ENCODE data around the gene LRR1. TPM values are rescaled to one million over a fixed set of nuclear protein-coding genes. Genes with fewer than 3 reads are reported as not detected.
"Not testable (repeated sequence)": the region's sequence is repeated elsewhere in the genome, so short reads cannot be mapped to it uniquely, and the experiment has no call there.

Gene LRR1
- total and polyA plus RNA-seq, 9 of the 15 experiments (the other 6 are each of a cell fraction or from before 2014, with no cell fraction given), result 26.5 to 58.1 (median 31.8) TPM

DNA sequence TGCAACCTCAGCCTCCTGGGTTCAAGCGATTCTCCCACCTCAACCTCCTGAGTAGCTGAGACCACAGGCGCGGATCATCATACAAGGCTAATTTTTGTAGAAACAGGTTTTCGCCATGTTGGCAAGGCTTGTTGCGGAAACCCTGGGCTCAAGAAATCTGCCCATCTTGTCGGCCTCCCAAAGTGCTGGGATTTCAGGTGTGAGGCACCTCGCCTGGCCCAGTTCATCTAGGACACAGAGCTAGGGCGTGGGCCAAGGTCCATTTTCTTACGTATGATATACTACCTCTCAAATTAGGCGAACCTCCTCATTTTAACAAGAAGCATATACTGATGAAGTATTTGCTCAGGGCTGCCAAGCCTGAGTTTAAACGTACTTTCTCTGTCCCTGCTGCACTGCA, 14.7 kb upstream of the LRR1 start (continued):
- TF ChIP-seq, protein P1, sequence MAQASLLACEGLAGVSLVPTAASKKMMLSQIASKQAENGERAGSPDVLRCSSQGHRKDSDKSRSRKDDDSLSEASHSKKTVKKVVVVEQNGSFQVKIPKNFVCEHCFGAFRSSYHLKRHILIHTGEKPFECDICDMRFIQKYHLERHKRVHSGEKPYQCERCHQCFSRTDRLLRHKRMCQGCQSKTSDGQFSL (CRISPR knock-in tag; IDR thresholded peaks at IDR 0.05), result no peak
- TF ChIP-seq, protein P1 (tag; IDR thresholded peaks at IDR 0.05), result no peak
- TF ChIP-seq ZNF280A (IDR thresholded peaks at IDR 0.05; ENCODE audit: low read depth, partially characterized antibody) (no peak), POLR2G (IDR thresholded peaks at IDR 0.05; ENCODE audit: low read depth, low read length) (peak; percentile 44; the same call in 1 of the 2 replicates)

GRCh38 chr14:49584981-49585640, 13.6 kb upstream of the LRR1 start:
- peak overlapping the region; percentile 82 for H3K4me3 ChIP-seq
- peaks cover 12% of the 10 kb centered on the region in 2 experiments; a peak in 4 of 5 replicates for H3K4me1 ChIP-seq (replicated peaks in 1 of 2; ENCODE audit: control insufficient read depth in 2 of 2, insufficient read depth in 2 of 2, low read length in 2 of 2)
- intact Hi-C loops (cut with micrococcal nuclease), result loop anchor here (5.0 kb wide), 2 partner anchors 37 to 267 kb away; partner anchors contain the start of genes MGAT2, NEMF and RPL36AL
- H3K9me1 ChIP-seq (ENCODE audit: control insufficient read depth, insufficient read depth, low read length); FAIRE-seq; CTCF ChIA-PET (ENCODE audit: low intra/inter-chr PET ratio); H3K27me3 ChIP-seq (ENCODE audit: control insufficient read depth in 2 of 2, insufficient read depth in 2 of 2, low read length in 2 of 2); H2AFZ ChIP-seq (ENCODE audit: low read depth, low read length); H3K9me3 ChIP-seq (replicated peaks; ENCODE audit: control insufficient read depth, insufficient read depth, low read depth, low read length); in situ Hi-C loops (cut with MboI); BruUV-seq (replicated peaks): not testable (repeated sequence)
- peak overlapping the region; percentile 97 to 99 for H3K9ac ChIP-seq (ENCODE audit: insufficient read depth in 1 of 2, low read depth in 2 of 2, low read length in 2 of 2)
- peaks cover 56% of the 10 kb centered on the region for H3K79me2 ChIP-seq (ENCODE audit: control insufficient read depth, insufficient read depth, low read length)
- TF ChIP-seq RBFOX2 (IDR thresholded peaks at IDR 0.05; ENCODE audit: low read depth, low read length) (peak; percentile 21; the same call in 1 of the 2 replicates), TBP (optimal IDR thresholded peaks at IDR 0.05; ENCODE audit: low read depth, low read length) (peak; percentile 45), POLR3A (IDR thresholded peaks at IDR 0.05; ENCODE audit: borderline replicate concordance, extremely low read depth, insufficient read depth, insufficient read length) (peak; percentile 27), ADNP (tag; IDR thresholded peaks at IDR 0.05) (peak; percentile 66; the same call in 1 of the 2 replicates), POLR2G (IDR thresholded peaks at IDR 0.05; ENCODE audit: low read depth, low read length) (peak; percentile 24; the same call in 1 of the 2 replicates), KDM1A (IDR thresholded peaks at IDR 0.05) (0 out of 4 replicates have a peak, but pooled peaks of 1 of the 2 experiments have one; percentile 18), BCOR (IDR thresholded peaks at IDR 0.05) (0 out of 2 replicates have a peak, but pooled peaks have one; percentile 12)
- TF ChIP-seq, protein P2, sequence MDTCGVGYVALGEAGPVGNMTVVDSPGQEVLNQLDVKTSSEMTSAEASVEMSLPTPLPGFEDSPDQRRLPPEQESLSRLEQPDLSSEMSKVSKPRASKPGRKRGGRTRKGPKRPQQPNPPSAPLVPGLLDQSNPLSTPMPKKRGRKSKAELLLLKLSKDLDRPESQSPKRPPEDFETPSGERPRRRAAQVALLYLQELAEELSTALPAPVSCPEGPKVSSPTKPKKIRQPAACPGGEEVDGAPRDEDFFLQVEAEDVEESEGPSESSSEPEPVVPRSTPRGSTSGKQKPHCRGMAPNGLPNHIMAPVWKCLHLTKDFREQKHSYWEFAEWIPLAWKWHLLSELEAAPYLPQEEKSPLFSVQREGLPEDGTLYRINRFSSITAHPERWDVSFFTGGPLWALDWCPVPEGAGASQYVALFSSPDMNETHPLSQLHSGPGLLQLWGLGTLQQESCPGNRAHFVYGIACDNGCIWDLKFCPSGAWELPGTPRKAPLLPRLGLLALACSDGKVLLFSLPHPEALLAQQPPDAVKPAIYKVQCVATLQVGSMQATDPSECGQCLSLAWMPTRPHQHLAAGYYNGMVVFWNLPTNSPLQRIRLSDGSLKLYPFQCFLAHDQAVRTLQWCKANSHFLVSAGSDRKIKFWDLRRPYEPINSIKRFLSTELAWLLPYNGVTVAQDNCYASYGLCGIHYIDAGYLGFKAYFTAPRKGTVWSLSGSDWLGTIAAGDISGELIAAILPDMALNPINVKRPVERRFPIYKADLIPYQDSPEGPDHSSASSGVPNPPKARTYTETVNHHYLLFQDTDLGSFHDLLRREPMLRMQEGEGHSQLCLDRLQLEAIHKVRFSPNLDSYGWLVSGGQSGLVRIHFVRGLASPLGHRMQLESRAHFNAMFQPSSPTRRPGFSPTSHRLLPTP (IDR thresholded peaks at IDR 0.05; ENCODE audit: borderline replicate concordance, extremely low read depth, insufficient read length), result peak; percentile 24
- 0% methylated on average over 27 of the region's 32 CpGs for WGBS (ENCODE audit: insufficient coverage, low coverage, missing lambda C conversion rate)
- POLR2A ChIA-PET, result interaction anchor here (0.5 to 3.0 kb wide), 10 partner anchors 10 to 283 kb away, joined by 3 to 14 read pairs (median 3); partner anchors contain the start of genes LRR1, POLE2 and RPL36AL
- H3K27ac ChIP-seq (ENCODE audit: extremely low read depth, low read depth, low read length), result peak overlapping the region; percentile 92
- ATAC-seq (peak; percentile 14; the same call in 1 of the 3 replicates), DNase-seq (ENCODE audit: extremely low read depth in 1 of 4, low spot score in 3 of 4) (peak in 1 of 4 experiments; percentile 34)
- peaks cover 30% of the 10 kb centered on the region for H4K20me1 ChIP-seq (replicated peaks; ENCODE audit: control insufficient read depth, insufficient read depth, low read length)
- H3K4me2 ChIP-seq (ENCODE audit: insufficient read depth, low read length), result peak overlapping the region; percentile 94
- peaks cover 44% of the 10 kb centered on the region for H3K36me3 ChIP-seq (ENCODE audit: control insufficient read depth, insufficient read depth, low read length)

Measured in K562 (cell line).